SKM-1 treated with dmso at 0.1 percent for 144 hours (cell line): ENCODE measurements around the gene AGGF1.
"Not testable (repeated sequence)": the region's sequence is repeated elsewhere in the genome, so short reads cannot be mapped to it uniquely, and the experiment has no call there.

ENCODE experiments used
- DNase-seq: peaks from one replicate; lab custom pipeline; 2025; ENCODE audit not compliant: unreplicated experiment; lab: John Stamatoyannopoulos, UW

The AGGF1 gene

DNA sequence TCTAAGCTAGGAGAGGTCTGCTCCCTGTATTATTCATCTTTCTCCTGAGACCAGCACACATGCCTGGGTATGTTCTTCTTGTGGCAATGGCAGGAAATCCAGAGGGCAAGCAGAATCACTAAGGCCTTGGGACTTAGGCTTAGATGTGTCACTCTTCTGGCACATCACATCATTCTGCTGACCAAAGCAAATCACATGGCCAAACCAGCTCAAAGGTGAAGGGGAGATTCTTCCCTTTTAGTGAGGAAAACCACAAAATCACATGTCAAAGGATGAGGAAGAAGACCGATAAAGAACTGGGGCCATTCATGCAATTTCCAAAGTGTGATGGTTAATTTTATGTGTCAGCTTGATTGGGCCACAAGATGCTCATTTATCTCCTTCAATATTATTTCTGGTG is 5.7 kb upstream of the AGGF1 start:
- peak; percentile 19 for DNase-seq

DNA sequence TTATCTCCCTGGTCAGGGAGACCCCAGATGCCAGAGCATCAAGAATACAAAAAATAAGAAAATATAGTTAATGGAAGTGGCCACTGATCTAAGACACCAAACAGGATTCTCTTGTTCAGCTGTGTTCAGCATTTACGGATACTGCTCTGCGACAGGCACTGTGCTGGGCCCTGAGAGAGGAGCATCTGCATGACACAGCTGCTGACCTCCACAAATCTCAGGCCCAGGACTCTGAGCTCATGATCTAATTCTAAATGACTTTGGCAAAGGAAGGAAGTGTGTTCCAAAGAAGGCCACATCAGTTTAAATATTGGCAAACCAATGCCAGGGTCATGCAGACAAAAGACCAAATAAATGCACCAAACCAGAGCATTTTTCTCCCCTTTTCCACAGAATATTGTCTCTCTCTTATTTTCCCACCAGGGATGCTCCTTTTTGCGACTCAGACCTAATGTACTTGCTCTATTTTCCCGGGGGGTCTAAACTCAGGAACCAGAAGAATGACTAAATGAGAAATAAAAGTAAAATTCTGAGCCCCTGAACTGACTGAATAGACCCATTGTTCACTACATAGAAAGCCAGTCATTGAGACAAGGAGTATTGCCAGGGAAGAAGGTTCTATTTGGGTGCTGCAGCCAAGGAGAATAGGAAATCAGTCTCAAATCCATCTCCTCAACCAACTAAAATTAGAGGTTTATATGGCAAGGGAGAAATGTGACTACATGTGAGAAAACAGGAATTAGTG is 1.4 kb upstream of the AGGF1 start:
- DNase-seq = no peak

DNA sequence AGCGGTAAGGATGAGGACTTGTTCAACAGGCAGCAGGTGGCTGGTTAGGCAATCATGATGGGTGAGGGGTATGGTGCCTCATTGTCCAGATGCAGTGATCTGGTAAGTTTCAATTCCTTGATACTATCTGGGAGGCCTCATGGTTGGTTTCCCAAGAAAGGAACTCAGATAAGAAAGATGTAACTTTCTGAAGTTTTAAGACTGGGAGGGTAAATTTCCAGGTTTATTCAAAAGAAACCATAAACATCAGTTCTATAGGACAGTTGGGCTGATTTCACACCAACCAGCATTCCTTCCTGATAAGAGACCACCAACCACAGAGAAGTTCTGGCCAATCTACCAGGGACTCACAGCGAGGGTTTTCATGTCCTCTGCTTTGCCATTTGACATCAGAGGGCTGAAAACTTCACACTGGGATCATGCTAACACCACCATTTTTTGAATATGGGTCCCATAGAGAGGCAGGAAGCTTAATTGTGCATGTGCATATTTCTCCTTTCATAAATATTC is 773 bp upstream of the AGGF1 start:
- DNase-seq = no peak

DNA sequence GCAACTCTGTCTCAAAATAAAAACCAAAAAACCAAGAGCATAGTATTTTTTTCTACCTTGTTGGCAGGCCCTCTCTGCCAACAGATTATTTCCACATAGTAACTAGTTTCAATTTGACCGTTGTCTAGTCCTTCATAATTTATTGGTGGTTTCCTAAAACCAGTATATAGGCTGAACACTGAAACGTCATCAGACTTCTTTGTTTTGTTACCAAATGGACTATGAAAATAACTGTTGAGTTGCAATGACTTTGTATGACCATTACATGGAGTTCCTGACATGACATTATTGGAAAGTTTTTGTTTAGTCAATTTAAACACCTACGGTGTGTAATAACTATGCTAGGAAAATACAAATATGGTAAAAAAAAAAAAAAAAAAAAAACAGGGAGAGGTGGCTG is 1.7 kb downstream of the AGGF1 start:
- DNase-seq = no peak

DNA sequence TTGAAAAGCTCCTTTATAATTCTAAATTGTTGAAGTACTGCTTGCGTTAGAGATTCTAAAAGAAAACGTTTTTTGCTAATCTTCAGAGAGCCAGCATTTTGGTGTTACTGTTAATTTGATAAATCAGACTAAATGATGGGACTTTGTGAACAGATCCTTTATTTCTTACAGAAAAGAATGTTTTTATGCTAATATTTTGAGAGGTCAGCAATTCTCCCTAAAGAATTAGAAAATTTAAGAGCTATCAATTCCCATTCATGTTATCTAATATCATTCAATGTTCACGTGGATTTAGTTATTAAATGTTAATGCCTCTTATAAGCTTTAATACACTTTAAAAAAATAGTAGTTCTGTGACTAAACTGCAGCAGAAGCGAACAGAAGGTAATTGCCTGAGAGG is 2.4 kb downstream of the AGGF1 start:
- no peak for DNase-seq

DNA sequence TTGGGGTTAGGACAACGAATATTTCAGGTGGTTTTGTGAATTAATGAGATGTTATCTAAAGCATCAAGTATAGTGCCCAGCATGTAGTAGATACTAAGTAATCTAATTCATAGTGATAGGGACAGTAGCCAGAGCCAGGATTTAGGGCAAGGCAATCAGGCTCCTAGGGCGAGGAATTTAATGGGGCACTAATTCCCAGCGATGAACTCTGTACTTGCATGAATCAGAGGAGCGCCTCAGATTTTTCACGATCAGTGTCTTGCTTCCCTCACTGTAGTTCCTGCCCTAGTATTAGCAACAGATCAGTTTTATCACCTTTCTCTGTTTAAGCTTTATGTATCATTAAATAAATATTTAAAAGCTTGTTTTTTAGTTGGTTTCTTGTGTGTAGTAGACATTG is 3.1 kb downstream of the AGGF1 start:
- DNase-seq = no peak

DNA sequence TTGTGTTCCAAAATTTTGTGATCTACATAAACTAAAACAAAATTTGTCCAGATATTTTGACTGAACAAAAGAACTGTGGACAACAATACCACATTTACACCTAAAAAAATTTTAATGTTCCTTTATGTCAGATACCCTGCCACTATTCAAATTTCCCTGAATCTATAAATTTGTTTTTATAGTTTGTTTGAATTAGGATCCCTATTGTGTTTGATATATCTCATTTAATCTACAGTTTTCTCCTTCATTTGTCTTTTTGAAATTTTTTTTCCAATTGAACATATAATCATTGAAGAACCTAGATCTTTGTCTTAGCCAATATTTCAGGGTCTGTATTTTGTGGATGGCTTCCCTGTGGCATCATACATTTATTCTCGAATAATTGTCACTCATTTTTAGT is 5.7 kb downstream of the AGGF1 start:
- DNase-seq = no peak

DNA sequence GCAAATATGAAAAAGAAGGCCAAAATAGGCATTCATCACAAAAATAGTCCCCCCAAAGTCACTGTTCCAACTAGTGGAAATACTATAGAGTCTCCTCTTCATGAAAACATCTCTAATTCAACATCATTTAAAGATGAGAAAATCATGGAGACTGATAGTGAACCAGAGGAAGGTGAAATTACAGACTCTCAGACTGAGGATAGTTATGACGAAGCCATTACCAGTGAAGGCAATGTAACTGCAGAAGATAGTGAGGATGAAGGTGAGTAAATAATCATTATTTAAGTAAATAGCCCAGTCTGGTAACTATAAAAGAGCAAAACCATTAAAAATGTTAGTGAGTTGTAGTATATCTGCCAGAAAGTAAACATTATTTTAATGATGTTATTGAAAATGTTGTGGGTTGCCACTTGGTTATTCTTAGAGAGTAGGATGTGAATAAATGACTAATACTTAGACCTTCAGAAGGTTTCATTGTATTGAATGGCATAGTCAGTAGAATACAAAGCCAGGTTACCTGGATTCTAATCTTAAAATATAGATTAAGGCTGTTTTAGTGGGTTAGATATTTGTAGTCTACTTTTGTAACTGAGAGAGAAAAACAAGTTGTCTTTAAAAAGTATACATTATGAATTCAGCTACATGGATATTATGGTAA is 16.3 kb downstream of the AGGF1 start:
- no peak for DNase-seq

DNA sequence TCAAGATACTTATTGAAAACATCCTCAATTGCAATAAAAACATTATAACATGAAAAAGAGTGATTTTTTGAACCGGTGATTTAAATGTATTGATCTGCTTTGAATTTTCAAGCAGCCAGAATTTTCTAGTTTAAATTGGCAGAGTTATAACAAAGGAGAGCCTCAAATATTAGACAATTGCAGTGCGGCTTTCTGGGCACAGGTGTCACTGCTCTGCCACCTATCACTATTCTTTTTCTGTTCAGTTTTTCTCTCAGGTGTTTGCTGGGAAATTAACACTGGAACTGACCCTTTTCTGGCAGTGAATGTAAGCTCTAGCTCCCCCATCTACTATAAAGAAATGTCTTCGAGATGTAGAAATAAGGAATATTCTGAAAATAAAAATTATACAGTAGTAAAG is 33.8 kb downstream of the AGGF1 start:
- no peak for DNase-seq

DNA sequence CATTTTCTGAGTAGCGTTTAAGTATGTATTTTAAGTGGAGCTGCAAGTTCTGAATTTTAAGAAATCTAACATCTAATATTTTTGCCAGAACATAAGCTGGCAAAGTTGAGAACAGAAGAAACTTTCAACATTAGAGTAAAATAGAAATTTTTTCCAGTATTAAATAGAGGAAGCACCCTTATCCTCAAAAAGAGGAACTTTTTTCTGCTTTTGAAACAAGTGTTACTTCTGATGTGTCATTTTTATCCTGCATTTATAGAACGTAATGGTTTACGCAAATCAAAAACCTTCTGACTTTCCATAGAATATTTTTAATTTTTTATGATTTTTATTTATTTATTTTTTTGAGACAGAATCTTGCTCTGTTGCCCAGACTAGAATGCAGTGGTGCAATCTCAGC is 35.1 kb downstream of the AGGF1 start:
- DNase-seq = peak; percentile 74

DNA sequence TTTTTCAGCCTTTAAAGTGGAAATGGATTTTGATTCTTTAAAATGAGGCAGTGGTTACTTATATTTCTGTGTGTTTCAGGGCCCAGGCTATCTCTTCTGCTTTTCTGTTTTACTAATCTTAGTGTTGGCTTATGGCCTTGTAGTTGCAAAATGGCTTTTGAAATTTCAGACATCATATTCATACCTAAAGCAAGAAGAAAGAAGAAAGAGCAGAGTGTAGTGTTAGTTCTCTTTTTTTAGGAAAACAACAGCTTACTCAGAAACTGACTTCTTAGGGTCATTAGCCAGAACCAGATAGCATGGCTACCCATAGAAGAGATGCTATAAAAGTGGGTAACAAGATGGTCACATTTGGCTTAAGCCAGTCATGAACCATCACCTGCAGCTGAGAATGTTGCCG is 36.0 kb downstream of the AGGF1 start:
- DNase-seq = peak; percentile 55

DNA sequence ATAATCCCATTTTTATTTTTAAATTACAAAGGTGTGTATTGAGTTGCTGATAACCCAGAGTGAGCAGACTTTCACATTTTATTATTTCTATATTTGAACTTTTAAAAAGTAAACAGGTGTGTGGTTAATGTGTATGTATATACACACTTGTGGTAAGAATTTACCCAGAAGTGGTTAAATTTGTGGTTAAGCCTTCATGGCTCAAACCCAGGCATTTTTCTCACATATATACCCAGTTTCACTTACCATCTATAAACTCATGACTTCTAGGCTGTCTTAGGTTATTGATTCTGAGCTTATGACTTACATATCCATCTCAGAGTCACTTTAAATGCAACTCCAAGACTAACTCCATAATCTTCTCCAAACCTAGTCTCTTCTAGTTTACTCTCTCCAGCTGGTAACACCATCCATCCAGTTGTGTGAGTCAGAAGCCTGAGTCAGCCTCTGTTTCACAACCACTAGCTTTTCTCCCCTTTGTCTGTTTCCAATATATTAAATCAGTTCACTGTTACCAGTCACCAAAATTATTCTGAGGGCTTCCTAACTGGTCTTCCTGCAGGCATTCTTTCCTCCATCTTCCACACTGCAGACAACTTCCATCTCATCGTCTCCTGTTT is 36.7 kb downstream of the AGGF1 start:
- DNase-seq = peak; percentile 2

DNA sequence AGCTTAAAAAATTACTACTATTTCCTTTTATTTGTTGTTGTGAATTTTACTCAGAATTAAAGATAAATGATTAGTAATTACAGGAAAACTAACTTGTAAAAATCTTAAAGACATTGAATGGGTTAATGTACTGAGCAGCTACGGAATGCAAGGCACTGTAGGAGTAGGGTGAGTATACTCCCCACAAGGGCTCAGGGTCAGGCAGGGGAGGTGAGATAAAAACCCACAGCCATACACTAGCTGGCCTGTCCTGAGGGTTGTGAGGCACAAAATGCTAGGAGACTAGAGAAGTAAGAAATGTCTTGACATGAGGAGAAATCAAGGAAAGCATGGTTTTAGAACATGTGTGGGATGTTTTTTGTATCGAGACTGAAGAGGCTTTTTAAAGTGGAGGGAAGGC is 43.5 kb downstream of the AGGF1 start:
- DNase-seq = no peak

DNA sequence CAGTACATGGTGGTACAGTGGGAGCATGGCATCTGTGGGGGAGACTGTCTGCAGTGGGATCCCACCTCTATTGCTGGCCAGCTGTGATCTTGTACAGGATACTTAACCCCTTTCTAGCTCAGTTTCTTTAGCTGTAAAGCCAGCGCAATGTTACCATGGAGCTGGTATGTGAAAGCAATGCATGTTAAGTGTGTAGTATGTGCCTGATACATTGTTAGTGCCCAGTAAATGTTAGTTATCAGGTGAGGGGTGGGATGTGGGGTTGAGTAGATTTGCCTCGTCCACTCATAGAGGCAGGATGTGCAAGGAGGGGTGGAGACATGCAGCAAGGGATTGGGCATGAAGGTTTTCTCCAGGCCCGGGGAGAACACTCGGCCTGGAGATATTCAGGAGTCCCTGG is 44.5 kb downstream of the AGGF1 start:
- no peak for DNase-seq

DNA sequence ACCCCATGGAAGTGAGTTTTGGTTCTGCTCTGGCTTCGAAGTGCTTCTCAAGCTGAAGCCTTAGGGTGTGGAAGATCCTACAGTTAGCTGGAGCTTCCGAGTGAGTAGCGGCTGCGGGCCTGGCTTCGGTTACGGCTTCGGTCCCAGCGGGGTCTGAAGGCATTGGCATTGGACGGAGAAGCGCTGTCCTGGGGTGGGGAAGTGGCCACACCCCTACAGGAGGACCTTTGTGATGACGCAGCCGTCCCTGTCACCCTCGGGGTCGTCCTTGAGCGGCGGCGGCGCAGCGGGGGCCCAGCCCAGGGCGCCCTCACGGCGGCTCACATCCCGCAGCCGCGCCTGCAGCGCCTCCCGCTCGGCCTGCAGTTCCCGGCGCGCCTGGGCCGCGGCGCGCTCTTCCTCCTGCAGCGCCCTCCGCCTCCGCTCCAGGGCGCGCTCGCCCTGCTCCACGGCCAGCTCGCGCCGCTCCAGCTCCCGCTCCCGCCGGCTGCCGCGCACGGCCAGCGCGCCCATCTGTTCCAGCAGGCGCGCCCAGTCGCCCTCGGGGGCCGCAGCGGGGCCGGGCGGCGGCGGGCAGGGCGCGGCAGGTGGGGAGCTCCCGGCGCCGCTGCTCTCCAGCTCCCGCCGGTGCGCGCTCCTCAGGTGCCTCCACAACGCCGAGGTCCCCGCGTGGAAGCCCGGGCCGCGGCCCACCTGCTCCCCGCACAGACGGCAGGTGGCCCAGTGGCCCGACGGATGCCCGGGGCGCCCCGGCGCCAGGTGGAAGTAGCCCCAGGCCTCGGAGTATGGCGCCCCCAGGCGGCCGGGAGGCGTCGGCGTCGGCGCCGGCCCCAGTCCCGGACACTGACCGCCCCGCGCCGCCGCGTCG is 47.0 kb downstream of the AGGF1 start:
- peak; percentile 55 for DNase-seq

DNA sequence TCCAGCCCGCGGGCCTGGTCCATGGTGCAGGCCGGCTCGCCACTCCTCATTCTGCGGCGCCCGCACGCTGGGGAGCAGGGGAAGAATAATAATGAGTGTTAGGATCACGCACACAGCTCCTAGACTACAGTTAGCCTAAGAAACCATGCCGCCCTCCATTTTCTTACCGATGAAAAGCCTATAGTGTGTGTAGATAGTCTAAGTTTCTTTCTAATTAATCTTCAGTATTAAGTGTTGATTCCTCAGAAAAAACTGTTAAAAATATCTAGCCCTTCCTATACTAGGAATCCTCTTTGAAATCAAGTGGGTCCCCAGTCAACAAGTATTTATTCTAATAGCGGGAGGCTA is 47.6 kb downstream of the AGGF1 start:
- DNase-seq = no peak

DNA sequence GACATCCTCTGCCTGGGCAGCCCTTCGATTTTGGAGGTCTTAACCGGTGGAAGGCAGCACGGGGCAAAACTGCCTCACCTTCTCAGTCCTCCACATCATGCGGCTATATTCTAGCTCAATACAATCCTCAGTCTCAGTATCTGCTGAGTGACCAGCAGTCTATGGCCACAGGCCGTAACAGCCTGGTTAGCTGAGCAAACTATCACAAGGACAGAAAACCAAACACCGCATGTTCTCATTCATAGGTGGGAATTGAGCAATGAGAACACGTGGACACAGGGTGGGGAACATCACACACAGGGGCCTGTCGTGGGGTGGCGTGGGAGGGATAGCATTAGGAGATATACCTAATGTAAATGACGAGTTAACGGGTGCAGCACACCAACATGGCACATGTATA is 50.3 kb downstream of the AGGF1 start:
- DNase-seq = not testable (repeated sequence)

DNA sequence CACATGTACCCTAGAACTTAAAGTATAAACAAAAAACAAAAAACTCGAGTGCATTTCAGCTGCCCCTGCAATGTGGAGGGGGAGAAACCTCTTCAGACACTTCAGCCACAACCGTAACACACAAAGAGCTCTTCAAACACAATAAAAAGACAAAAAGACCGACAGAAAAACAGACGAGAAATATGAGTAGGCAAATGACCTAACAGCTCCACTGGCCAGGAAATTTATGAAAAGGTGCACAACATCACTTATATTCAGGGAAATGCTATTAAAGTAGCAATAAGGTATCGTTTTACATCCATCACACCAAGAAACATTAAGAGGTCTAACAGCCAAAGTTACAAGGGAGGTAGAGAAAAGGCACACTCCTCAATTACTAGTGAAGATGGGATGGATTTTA is 50.7 kb downstream of the AGGF1 start:
- no peak for DNase-seq

DNA sequence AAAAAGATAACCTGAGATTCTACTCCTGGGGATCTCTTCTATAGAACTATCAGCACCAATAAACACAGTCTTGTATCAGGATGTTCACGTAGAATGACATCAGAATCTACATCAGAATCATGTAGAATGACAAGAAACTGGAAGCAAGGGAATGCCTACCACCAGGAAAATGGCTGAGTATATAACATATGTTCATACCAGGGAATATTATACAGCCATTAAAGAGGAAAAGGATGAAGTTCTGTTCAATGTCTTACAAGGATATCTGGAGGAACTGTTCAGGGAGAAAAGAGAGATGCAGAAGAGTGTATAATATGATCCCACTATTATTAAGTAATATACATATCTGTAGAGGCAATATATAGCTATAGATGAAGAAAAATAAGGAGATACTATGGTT is 52.1 kb downstream of the AGGF1 start:
- no peak for DNase-seq

DNA sequence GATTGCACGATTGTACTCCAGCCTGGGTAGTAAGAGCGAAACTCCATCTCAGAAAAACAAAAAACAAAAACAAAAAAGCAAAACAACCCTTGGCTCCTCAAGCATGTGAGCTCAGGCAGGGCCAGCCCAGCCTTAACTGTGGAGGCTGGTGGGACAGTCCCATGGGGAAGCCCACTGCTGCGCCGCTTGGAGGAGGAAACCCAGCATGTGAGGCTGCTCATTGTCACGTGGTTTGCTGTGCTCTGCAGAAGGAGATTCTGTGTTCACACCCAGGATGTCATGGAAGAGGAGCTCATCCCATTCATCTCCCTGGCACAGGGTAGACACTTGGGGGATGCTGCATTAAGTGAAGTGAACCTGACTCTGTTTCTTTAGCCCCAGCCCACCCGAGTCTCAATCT is 52.9 kb downstream of the AGGF1 start:
- no peak for DNase-seq

DNA sequence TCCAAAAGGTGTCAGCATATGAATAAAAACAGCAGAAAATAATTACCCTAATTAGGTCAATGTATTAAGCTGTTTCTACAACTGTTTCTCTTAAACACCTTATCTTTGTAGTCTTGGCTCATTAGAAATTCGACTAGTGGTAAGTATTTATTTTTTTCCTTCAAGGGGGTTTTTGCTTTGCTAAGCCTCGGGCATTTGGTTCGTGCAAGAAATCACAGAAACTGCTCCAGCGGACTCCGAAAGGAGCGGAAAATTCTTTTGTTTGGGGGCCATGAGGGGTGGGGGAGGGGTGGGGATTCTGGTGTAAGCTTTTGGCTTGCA is 56.1 kb downstream of the AGGF1 start:
- no peak for DNase-seq
